Measurements from ENCODE around the gene AVP.

DNA sequence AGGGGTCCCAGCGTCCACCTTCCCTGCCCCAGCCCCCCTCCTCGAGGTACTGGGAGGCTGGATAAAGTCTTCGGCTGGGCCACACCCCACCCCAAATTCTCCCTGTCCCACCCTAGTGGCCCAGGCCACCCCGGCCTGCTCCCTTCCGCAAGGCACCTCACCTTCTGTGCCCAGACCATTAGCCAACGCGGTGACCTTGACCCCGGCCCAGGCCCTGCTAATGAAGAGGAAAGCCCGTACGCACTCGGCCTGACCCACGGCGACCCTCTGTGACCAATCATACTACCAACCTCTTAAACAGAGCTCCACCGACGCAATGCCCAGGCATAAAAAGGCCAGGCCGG lies 13.3 kb downstream of the AVP start:
- TF ChIP-seq NCOA1 (IDR thresholded peaks at IDR 0.05; ENCODE audit: low read depth) (no peak), SREBF1 (IDR thresholded peaks at IDR 0.05; ENCODE audit: borderline replicate concordance, low read depth, low read length) (no peak), NBN (IDR thresholded peaks at IDR 0.05; ENCODE audit: low read depth) (no peak), MXI1 (IDR thresholded peaks at IDR 0.05; ENCODE audit: low read depth, low read length) (no peak), ZNF24 (IDR thresholded peaks at IDR 0.05) (no peak), NR2C2 (CRISPR knock-in tag; IDR thresholded peaks at IDR 0.05) (no peak), NR2C2 (tag; IDR thresholded peaks at IDR 0.05) (no peak), JUNB (CRISPR knock-in tag; conservative IDR thresholded peaks at IDR 0.05) (no peak)
- TF ChIP-seq, protein P1, sequence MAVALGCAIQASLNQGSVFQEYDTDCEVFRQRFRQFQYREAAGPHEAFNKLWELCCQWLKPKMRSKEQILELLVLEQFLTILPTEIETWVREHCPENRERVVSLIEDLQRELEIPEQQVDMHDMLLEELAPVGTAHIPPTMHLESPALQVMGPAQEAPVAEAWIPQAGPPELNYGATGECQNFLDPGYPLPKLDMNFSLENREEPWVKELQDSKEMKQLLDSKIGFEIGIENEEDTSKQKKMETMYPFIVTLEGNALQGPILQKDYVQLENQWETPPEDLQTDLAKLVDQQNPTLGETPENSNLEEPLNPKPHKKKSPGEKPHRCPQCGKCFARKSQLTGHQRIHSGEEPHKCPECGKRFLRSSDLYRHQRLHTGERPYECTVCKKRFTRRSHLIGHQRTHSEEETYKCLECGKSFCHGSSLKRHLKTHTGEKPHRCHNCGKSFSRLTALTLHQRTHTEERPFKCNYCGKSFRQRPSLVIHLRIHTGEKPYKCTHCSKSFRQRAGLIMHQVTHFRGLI (CRISPR knock-in tag; IDR thresholded peaks at IDR 0.05) = no peak
- TF ChIP-seq, protein P2, sequence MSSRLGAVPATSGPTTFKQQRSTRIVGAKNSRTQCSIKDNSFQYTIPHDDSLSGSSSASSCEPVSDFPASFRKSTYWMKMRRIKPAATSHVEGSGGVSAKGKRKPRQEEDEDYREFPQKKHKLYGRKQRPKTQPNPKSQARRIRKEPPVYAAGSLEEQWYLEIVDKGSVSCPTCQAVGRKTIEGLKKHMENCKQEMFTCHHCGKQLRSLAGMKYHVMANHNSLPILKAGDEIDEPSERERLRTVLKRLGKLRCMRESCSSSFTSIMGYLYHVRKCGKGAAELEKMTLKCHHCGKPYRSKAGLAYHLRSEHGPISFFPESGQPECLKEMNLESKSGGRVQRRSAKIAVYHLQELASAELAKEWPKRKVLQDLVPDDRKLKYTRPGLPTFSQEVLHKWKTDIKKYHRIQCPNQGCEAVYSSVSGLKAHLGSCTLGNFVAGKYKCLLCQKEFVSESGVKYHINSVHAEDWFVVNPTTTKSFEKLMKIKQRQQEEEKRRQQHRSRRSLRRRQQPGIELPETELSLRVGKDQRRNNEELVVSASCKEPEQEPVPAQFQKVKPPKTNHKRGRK (tag; IDR thresholded peaks at IDR 0.05) = no peak
- TF ChIP-seq, protein P3, sequence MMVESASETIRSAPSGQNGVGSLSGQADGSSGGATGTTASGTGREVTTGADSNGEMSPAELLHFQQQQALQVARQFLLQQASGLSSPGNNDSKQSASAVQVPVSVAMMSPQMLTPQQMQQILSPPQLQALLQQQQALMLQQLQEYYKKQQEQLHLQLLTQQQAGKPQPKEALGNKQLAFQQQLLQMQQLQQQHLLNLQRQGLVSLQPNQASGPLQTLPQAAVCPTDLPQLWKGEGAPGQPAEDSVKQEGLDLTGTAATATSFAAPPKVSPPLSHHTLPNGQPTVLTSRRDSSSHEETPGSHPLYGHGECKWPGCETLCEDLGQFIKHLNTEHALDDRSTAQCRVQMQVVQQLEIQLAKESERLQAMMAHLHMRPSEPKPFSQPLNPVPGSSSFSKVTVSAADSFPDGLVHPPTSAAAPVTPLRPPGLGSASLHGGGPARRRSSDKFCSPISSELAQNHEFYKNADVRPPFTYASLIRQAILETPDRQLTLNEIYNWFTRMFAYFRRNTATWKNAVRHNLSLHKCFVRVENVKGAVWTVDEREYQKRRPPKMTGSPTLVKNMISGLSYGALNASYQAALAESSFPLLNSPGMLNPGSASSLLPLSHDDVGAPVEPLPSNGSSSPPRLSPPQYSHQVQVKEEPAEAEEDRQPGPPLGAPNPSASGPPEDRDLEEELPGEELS (CRISPR knock-in tag; IDR thresholded peaks at IDR 0.05; ENCODE audit: borderline replicate concordance) = no peak

All from K562 (cell line).